ENCODE measurements around the gene CPNE8.

CPNE8 gene

GRCh38 chr12:38607295-38607694 is 298.1 kb downstream of the CPNE8 start:
- TF ChIP-seq, protein P1, sequence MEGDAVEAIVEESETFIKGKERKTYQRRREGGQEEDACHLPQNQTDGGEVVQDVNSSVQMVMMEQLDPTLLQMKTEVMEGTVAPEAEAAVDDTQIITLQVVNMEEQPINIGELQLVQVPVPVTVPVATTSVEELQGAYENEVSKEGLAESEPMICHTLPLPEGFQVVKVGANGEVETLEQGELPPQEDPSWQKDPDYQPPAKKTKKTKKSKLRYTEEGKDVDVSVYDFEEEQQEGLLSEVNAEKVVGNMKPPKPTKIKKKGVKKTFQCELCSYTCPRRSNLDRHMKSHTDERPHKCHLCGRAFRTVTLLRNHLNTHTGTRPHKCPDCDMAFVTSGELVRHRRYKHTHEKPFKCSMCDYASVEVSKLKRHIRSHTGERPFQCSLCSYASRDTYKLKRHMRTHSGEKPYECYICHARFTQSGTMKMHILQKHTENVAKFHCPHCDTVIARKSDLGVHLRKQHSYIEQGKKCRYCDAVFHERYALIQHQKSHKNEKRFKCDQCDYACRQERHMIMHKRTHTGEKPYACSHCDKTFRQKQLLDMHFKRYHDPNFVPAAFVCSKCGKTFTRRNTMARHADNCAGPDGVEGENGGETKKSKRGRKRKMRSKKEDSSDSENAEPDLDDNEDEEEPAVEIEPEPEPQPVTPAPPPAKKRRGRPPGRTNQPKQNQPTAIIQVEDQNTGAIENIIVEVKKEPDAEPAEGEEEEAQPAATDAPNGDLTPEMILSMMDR (conservative IDR thresholded peaks at IDR 0.05; ENCODE audit: low read depth, low read length): no peak
- no peak for DNase-seq (ENCODE audit: low read depth)
- H3K4me3 ChIP-seq (ENCODE audit: low read length): no peak overlapping the region
